ENCODE results near the gene FADS3.

GRCh38 chr11:61853698-61854169 lies 37.6 kb downstream of the FADS3 start:
- TF ChIP-seq, protein P1, sequence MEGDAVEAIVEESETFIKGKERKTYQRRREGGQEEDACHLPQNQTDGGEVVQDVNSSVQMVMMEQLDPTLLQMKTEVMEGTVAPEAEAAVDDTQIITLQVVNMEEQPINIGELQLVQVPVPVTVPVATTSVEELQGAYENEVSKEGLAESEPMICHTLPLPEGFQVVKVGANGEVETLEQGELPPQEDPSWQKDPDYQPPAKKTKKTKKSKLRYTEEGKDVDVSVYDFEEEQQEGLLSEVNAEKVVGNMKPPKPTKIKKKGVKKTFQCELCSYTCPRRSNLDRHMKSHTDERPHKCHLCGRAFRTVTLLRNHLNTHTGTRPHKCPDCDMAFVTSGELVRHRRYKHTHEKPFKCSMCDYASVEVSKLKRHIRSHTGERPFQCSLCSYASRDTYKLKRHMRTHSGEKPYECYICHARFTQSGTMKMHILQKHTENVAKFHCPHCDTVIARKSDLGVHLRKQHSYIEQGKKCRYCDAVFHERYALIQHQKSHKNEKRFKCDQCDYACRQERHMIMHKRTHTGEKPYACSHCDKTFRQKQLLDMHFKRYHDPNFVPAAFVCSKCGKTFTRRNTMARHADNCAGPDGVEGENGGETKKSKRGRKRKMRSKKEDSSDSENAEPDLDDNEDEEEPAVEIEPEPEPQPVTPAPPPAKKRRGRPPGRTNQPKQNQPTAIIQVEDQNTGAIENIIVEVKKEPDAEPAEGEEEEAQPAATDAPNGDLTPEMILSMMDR (conservative IDR thresholded peaks at IDR 0.05) = no peak
- TF ChIP-seq ZFX (IDR thresholded peaks at IDR 0.05) = no peak

Data from C4-2B (cell line).